HL-60/S4 treated with retinoic acid at 250 ng/mL for 4 days and 3 days (cell line): ENCODE results near the gene TOP3A.

Experiments
- in situ Hi-C: fragments of 300-500 bp; cut with MboI; formaldehyde crosslinking; loops from 2 replicates; pipeline ENCODE4 v1.7.0; 2022; ENCODE audit warnings: low sequenced_read_pairs

TOP3A gene

DNA sequence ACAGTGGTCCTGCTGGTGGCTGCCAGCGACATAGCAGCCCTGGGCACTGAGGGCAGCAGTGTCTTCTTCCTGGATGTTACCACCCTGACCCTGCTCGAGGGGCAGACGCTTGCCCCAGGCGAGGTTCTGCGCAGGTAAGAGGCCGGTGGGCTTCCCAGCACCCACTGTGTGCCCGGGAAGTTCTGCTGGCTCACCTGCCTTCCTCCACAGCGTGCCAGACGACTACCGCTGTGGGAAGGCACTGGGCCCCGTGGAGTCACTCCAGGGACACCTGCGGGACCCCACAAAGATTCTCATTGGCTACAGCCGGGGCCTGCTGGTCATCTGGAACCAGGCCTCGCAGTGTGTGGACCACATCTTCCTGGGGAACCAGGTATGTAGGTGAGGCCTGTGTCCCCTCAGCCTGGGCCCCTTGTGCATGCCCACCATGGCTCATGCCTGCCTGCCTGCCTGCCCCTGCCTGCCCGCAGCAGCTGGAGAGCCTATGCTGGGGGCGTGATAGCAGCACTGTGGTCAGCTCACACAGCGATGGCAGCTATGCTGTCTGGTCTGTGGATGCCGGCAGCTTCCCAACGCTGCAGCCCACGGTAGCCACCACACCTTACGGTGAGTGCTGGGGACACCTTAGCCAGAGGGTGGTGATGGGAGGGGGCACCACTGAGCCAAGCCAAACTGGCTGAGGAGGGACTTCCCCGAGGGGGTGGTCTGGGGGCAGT, 80.8 kb downstream of the TOP3A start:
- in situ Hi-C loops: no loop called here

DNA sequence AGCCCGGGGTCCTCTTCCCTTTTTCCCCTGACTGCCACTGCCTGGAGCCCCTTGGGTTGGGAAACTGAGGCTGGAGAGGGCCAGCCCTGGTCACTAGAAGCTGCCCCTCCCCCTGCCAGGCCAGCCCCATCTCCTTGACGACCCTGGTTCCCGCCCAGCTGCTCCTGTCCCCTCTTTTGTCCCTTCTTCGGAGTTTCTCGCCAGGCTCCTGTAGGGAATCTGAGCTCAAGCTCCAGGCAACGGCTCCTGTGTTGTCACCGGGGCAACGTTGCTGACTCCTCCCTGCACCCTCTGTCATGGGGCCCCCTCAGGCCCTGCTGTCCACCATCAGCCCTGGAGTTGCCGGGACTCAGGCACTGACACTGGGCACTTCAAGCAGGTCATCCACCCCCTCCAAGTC, 83.6 kb downstream of the TOP3A start:
- in situ Hi-C loops: no loop called here

DNA sequence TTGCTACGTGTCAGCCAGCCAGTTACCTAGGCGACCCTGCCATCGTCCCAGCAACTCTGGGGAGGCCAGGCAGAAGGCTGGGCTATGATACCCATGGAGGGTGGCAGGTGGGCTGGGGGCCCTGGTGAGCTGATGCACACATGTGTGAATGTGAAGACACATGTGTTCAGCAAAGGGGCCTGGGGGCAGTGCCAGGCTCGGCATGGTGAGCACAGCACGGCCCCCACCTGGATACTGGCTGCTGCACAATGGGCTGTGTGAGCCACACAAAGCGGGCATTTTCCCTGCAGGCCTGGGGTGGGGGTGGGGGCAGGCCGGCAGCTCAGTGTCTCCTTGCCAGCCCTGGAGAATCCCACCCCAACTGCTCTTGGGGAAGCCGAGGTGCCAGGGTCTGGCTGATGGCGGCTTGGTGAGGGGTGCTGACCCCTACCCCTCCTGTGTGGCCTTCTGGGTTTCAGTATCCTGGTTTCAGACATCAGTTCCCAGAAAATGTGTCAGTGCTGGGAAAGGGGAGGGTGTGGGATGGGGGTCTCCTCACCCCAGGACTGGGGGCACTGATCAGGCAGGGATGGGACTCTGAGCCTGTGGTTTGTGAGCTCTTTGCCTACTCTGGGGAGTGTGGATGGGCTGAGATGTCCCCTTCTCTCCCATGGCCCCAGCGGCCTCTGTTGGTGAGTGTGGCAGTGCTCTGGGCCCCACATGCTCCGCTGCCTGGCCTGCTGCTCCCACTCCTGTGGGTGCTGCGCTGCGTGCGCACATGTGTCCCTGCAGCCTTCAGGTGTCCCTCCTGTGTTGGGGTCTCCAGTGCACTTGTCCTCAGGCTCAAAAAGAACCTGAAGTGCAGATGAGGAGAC, 84.3 kb downstream of the TOP3A start:
- in situ Hi-C loops: no loop called here

DNA sequence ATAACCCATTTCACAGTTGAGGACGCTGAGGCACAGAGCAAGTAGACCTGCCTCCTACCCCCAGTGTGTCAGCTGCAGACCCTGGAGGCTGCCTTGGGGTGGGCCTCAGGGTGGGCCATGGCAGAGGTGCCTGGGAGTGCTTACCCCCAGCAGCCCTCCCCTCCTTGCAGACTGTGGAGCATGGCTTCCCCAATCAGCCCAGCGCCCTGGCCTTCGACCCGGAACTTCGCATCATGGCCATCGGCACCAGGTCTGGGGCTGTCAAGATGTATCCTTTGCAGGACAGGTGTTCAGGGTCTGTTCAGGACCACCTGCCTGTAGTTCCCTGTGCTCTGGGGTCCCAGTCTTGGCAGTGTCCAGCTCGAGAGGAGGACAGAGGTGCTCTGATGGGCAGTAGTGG, 85.0 kb downstream of the TOP3A start:
- in situ Hi-C loops: no loop called here

DNA sequence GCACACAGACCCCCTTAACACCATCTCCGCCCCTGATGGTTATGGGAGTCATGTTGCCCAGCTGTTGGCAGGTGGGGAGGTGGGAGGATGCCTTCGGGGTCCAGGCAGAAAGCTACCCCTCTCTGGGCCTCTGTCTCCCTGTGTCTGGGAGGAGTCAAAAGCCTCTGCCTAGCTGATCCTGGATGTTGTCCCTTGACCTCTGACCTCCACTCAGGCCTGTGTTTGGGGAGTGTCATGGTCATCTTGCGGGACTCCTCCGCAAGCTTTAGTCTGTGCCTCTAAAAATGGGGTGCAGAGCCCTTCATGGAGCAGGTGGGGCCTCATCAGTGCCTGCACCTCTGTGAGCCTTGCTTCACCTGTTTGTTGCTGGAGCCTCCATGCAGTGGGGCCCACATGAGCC, 85.5 kb downstream of the TOP3A start:
- in situ Hi-C loops: no loop called here

DNA sequence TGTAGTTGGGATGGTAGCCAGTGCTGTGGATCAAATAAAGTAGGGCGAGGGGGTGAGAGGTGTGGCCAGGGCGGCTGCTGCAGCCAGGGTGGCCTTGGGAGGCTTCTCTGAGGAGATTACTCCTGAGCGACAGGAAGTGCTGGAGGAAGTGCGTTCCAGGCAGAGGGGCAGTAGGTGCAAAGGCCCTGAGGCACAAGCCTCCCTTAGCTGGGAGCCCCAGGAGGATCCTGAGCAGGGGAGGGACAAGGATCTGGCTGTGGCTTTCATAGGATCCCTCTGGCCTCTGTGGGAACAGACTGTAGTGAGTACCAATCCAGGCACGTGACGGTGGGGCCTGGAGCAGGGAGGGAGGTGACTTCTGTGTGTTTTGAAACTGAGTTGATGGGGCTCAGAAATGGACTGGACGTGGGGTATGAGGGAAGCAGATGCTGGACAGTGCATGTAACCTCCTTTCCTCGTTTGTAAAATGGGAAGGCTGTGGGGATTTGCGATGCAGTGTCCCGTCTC, 86.6 kb downstream of the TOP3A start:
- in situ Hi-C loops: no loop called here

DNA sequence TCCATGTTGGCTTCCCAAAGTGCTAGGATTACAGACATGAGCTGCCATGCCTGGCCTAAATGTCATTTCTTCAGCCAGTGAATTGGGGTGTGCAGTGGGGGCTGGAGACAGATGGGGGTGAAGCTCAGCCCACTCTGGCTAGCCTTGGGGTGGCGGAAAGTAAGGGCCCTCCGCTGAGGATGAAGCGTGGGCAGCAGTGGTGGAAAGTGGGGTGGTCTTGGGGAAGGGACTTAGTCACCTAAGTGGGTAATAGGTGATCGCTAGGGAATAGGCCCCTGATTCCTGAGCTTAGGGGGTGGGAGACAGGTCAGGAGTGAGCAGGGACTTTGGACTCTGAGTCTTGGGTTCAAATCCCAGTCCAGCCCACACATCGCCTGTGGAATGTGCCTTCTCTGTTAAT, 87.2 kb downstream of the TOP3A start:
- in situ Hi-C loops: no loop called here

DNA sequence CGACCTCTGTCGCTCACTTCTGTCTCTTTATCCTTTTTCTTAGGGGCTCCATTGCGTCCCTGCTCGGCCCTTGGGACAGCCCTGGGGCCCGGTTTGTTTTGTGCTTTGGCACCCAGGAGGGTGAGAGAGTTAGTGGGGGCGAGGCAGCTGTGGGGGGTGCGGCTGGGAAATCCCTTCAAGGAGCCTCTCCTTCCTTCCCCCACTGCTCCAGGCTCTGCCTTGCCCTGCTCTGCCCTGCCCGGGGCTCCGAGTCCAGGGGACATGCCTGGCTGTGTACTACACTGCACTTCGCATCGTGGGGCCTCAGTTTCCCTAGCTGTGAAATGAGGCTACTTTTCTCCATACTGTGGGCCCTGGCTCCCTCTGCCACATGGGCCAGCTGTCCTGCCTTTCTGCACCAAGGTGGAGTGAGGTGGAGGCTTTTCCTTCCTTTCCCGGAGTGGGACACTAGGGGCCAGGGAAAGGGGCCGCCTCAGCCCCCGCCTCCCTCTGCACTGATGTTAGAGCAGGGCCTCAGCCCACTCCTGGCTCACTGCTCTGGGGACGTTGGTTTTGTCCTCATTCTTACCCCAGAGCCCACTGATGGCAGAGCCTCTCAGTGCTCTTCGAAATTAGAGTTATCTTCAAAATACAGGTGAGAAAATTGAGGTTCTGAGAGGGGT, 88.4 kb downstream of the TOP3A start:
- in situ Hi-C loops: no loop called here

DNA sequence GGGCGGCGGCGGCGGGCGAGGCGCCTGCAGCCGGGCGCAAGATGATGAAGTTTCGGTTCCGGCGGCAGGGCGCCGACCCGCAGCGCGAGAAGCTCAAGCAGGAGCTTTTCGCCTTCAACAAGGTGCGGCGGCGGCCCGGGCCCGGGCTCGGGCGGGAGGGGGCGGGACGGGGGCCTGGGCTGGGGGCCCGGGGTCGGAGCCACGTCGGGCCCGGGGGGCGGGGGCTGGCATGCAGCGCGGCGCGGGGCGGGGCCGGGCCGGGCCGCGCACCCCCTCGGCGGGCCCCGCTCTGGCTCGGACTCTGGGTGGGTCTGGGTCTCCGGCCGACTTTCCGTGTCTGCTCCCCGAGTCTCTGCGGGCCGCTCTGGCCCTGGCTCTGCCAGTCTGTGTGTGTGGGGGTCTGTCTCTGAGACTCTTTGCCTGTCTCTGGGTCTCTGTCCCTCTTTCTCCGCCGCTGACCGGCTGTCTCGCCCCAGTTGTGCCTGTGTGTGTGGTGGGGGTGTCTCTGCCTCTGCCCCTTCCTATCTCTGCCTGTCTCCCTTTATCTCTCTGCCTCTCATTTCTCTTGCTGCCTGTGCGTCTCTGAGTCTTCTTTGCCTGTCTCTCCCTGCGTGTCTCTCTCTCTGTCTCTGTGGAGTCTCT, 89.0 kb downstream of the TOP3A start:
- in situ Hi-C loops: no loop called here

DNA sequence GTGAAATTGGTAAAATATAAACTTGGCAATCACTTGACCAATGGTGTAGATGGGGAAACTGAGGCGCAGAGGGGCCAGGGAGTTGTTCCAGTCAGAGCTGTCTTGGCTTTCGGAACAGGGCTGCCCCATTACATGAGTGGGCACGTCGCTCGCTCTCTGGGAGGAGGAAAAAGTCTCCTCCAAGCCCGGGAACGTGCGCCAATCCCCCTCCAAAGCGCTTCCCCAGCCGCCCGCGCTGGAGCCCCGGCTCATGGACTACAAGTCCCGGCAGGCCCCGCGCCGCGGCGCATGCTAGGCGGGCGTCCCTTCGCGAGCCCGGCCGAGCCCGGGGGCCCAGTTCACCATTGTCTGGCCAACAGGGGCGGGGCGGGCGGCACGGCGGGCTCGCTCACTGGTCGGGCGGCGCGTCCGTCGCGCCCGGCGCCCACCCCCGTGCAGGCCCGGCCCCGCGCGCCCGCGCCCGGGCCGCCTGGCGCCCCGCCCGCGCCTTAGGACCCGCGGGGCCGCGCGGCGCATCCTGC, 89.6 kb downstream of the TOP3A start, which contains the start of gene LLGL1:
TSS of gene LLGL1 (plus strand) at position 515 of the 521 bp plus-strand sequence. CDS start 48 bp downstream, outside the sequence.
- in situ Hi-C loops: no loop called here

DNA sequence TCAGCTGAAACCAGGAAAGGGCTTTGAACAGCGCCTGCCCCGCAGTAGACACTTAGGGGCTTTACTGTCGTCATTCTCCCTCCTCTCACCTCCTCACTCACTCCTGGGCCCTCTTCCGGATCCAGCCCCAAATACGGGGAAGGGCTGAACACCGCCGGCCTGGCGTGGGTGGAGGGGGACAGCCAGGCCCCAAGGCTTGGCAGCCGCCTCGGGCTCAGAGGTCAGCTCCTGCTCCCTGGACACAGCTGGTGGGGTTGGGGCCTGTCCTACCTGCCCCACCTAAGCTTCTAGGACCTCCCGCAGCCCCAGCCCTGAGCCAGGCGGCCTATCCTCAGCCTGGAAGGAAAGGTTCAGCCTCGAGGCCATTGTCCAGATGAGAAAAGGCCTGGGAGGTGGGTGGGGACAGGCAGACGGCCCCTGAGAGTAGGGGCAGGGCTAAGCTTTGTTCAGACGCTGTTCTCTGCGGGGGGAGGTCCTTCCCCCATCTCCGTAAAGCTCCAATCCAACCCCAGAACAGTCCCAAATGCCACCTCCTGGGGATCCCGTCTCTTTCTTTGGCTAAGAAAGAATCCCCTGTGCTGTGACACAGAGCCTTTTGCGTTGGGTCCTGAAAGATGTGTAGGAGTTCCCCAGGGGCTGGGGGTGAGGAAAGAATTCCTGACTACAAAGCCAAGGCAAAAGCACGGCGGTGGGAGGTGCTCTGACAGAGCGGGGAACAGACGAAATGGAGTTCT, 90.2 kb downstream of the TOP3A start:
- in situ Hi-C loops: no loop called here

DNA sequence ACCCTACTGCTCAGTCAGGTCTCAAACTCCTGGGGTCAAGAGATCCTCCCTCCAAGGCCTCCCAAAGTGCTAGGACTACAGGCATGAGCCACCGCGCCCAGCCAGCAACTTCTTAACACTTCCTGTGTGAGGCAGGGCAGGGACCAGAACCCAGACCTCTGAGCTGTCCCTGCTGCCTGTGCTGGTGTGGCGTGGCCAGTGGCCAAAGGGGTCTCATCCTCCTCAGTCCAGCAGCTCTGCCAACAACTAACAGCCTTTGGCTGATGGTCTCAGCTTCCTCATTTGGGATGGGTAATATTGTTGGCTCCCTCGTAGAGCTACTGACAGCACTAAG, 90.8 kb downstream of the TOP3A start:
- in situ Hi-C loops: no loop called here
